Right kidney (tissue), 1 donor: Measurements from ENCODE around the gene ATP6V1E1.
"Not testable (repeated sequence)": the region's sequence is repeated elsewhere in the genome, so short reads cannot be mapped to it uniquely, and the experiment has no call there.

Experiments used
- DNase-seq: peaks from one replicate; pipeline ENCODE4 v3.0.0-alpha.2; 2016

The ATP6V1E1 gene

DNA sequence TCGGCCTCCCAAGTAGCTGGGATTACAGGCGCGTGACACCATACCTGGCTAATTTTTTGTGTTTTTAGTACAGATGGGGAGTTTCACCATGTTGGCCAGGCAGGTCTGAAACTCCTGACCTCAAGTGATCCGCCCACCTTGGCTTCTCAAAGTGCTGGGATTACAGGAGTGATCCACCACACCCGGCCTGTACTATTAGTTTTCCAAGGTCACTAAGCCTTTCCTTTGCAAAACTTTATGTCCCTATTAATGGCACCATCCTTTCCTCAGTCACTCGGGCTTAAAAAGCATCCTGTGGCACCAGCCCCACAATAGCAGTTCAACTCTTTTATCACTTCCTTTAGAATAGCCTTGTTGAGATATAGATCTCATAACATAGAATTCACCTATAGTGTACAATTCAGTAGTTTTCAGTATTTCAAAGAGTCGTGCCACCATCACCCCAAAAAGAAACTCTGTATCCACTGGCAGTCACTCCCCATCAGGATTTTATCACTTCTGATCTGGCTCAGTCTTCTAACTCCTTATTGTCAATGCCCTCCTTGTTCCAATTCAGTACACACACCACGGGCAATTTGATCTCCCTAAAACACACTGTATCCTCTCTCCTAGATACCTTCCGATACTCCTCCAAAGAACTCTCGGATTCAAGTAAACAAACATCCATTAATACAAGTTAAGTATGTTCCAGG, 9.1 kb upstream of the ATP6V1E1 start:
- DNase-seq, result no peak

- not testable (repeated sequence) for DNase-seq
Measured at GRCh38 chr22:17636850-17637249, 8.3 kb upstream of the ATP6V1E1 start.

DNA sequence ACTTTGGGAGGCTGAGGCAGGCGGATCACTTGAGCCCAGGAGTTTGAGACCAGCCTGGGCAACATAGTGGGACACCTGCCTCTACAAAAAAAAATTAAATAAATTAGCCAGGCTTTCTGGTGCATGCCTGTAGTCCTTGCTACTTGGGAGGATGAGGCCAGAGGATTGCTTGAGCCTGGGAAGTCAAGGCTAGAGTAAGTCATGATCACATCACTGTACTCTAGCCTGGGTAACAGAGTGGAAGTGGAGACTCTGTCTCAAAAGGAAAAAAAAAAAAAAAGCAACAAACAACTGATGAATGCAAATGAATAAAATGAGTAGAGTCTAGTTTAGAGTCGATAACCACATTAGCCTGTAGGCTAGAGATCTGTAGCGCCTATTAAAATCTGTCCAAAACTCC, 6.1 kb upstream of the ATP6V1E1 start:
- DNase-seq, result no peak

GRCh38 chr22:17633998-17634323, 5.4 kb upstream of the ATP6V1E1 start:
- DNase-seq, result no peak

- no peak for DNase-seq
Measured at GRCh38 chr22:17633217-17633997, 4.9 kb upstream of the ATP6V1E1 start.

DNA sequence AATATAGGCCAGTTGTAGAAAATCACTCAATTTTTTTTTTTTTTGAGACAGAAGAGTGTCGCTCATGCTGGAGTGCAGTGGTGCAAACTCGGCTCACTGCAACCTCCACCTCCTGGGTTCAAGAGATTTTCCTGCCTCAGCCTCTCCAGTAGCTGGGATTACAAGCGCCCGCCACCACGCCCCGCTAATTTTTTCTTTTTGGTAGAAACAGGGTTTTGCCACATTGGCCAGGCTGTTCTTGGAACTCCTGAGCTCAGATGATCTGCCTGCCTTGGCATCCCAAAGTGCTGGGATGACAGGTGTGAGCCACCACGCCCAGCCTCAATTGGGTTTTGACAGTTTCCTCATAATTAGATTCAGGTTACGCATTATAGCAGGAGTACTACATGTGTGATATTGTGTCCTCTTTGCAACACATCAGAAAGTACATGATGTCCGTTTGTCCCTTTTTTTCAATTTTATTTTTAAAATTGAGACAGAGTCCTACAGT, 2.6 kb upstream of the ATP6V1E1 start:
- no peak for DNase-seq

- no peak for DNase-seq
Measured at GRCh38 chr22:17629641-17630040, 1.1 kb upstream of the ATP6V1E1 start.

- DNase-seq, result no peak
Measured at GRCh38 chr22:17629173-17629489, 582 bp upstream of the ATP6V1E1 start.

- no peak for DNase-seq
Measured at GRCh38 chr22:17627961-17628405, 566 bp downstream of the ATP6V1E1 start.

DNA sequence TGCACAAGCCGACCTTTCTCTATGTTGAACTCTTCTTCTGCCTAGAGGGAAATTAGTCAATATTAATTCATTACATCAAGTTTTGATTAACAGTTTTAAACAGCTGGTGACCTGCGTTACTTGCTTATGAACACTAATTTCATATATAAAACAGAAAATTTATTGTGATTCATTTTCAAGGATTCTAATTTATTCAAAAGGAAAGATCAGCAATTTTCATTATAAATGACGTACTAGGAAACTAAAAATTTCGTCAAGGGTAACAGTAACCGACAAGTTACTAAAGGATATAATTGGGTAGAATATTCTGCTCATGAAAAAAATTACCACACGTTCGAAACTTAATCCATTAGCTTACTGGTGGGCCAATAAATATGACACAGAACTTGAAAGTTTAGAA, 15.3 kb downstream of the ATP6V1E1 start:
- no peak for DNase-seq

GRCh38 chr22:17612057-17612456, 16.5 kb downstream of the ATP6V1E1 start:
- no peak for DNase-seq

GRCh38 chr22:17607891-17608521, 20.5 kb downstream of the ATP6V1E1 start:
- no peak for DNase-seq

DNA sequence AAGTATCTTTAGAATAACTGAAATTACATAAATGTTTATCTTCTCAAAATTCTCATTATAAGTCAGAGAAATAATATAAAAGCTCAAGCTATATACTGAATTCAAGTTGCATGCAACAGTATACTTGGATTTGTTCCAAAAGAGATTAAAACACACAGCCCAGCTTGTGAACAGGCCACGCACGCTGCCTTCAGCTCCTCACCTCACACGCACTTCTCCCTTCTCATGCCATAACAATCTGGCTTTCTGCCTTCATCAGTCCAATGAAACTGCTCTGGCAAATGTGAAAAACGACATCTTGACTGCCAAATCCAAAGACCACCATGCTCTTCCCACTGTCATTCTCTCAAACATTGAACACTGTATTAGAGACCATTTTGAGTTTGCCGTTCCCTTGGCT, 22.1 kb downstream of the ATP6V1E1 start:
- DNase-seq, result no peak

DNA sequence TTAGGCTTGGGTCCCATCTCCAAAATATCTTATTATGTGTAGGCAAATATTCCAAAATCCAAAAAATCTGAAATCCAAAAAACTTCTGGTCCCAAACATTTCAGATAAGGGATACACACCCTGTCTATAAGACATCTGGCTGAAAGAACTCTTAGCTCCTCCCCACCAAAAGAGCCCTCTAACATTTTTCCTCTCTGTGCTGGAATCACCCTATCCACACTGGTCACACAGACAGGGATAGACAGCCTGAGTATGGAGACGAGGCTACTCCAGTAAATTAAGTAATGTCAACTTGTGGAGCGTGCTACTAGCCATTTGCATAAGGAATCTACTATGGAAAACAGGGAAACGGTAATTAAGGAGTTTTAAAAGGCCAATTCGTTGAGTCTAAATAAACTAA, 24.9 kb downstream of the ATP6V1E1 start:
- DNase-seq, result no peak

DNA sequence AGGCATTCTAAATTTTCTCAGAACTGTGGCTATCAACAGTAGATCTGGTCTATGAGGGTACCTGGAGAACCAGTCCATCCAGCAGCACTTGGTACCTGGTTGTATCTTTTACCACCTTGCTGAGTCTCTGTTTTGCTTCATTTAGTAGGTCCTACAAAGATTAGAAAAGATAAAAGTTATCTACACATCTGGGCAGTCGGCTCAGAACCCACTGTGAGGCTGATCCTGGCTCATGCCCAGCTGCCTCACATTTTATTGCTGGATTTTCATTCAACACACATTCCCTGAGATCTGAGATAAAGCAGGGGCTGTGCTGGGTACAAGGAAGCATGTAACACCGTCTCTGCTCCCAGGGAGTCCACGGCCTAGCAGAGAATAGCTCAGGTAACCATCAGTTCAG, 27.5 kb downstream of the ATP6V1E1 start:
- DNase-seq, result no peak

DNA sequence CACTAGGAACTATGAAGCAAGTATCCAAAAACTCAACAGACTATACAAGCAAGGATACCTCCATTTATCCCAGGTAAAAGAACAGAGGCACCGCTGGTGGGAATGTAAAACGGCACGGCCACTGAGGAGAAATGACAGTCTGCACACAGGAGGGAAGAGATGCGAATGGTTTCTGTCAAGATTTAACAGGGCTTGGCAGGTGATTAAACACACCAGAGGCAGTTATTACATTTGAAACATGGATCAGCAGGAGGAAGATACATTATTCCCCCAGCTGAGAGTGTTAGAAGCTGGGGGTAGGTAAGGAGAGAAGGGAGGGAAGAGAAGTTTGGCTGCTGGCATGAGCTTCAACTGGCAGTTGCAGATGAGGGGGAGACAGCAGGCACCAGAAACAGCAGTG, 30.2 kb downstream of the ATP6V1E1 start:
- no peak for DNase-seq

- DNase-seq, result no peak
Measured at GRCh38 chr22:17597217-17597616, 31.3 kb downstream of the ATP6V1E1 start.

DNA sequence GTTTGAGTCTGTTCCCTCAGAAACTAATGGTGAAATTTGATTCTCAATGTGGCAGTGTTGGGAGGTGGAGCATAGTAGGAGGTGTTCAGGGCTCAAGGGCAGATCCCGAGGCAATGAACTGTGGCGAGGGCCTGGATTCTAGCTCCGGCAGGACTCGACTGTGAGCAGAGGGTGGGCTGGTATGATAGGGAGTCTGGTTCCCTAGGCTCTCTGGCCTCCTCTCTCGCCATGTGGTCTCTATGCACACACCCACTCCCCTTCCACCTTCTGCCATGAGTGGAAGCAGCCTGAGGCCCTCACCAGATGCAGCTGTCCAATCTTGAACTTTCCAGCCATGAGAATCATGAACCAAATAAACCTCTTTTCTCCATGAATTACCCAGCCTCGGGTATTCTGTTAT, 32.3 kb downstream of the ATP6V1E1 start:
- no peak for DNase-seq

DNA sequence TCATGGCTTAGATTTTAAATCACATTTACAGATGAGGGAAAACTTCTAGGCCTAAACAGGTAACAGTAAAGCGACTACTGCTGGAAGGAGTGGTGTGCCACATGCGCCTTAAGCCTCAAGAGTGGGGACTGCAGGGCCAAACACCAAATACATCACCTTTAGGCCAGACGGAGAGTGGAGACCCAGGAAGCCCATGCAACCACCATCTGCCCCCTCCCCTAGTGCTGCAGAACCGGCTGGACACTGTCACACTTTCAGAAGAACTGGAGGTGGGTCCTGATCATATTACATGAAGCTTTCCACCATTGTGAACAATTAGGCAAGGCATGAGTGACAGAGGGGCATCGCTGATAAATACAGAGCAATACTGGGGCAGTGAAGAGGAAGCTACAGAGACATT, 36.3 kb downstream of the ATP6V1E1 start:
- no peak for DNase-seq

DNA sequence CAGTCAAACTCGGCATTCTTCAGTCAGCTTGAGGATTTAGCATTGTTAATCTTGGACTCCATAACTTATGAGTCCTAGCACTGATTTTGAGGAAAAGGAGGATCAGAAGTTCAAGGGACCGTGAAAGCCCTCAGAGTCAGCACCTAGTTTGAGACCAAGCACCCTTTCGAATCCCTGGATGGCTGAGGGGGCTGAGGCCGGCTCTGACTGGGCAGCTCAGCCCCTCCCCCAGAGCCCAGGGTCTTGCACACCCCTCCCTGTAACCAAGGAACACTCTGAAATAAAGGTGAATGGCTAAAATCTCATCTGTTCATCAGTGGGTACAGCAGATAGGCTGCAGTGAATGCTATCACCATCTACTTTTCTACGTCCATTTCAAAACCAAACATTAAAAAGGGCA, 38.0 kb downstream of the ATP6V1E1 start:
- DNase-seq, result no peak

- no peak for DNase-seq
Measured at GRCh38 chr22:17589810-17590375, 38.7 kb downstream of the ATP6V1E1 start.

GRCh38 chr22:17588606-17589005, 39.9 kb downstream of the ATP6V1E1 start:
- no peak for DNase-seq

GRCh38 chr22:17587629-17588028, 40.9 kb downstream of the ATP6V1E1 start:
- DNase-seq, result no peak
